ENCODE data around the gene ZSCAN9.

The ZSCAN9 gene

DNA sequence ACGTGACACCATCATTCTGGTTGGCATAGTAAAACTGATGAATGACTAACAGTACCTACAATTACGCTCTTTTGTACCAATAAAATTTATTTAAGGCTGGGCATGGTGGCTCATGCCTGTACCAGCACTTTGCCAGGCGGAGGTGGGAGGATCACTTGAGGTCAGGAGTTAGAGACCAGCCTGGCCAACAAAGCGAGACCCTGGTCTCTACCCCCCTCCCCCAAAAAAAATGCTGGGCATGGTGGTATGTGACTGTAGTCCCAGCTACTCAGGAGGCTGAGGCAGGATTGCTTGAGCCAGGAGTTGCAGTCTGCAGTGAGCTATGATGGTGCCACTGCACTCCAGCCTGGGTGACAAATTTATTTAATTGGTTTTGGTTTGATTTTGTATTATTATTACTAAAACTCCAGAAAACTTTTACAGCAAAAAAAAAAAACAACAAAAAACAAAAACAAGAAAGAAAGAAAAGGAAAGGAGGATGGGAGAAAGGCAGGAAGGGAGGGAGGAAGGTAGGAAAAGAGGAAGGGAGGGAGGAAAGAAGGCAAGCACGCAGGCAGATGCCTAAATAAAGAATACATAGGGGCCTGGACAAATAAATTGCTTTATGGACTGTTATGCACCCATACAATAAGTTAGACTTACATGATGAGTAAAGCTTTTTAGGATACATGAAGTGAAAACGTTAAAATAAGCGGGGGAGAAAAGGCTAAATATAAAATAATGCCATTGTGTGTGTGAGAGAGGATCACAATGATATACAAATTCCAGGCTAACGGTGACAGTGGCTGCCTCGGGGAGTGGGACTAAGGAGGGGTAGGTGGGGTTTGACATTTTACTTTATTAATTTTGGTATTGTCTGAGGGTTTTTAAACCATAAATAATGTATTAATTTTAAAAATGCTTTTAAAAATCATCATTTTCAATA, 682 bp upstream of the ZSCAN9 start:
- DNase-seq = no peak

GRCh38 chr6:28226460-28226859, 1.4 kb downstream of the ZSCAN9 start:
- DNase-seq = no peak

DNA sequence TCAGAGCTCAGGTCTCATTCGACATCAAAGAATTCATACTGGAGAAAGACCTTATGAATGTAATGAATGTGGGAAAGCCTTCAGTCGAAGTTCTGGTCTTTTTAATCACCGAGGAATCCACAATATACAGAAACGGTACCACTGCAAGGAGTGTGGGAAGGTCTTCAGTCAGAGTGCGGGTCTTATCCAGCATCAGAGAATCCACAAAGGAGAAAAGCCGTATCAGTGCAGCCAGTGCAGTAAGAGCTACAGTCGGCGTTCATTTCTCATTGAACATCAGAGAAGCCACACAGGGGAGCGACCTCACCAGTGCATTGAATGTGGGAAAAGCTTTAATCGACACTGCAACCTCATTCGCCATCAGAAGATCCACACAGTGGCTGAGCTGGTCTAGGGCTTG, 7.7 kb downstream of the ZSCAN9 start:
- DNase-seq = no peak

DNA sequence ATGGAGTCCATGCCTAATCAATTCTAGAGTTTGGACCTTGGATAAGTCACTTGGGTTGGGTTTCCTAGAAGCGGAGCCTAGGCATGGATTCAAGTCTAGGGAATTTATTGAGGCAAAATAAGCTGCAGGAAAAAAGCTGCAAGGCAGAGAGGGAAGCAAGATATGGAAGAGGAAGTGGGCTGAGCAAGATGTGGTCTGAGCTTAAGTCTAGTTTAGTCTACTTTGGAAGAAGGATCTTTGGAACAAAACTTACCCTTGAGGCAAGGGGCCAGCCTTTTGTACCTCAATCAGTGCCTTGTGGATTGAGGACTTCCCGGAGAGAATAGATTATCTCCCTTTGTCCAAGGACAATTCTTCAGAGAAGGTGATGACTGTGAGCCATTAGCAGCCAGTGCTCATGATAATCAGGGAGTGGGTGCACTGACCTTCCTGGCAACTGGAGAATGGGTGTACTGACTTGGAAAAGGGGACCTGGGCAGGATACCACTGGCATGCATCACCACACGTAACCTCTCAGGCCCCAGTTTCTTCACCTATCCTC, 10.9 kb downstream of the ZSCAN9 start:
- no peak for DNase-seq

DNA sequence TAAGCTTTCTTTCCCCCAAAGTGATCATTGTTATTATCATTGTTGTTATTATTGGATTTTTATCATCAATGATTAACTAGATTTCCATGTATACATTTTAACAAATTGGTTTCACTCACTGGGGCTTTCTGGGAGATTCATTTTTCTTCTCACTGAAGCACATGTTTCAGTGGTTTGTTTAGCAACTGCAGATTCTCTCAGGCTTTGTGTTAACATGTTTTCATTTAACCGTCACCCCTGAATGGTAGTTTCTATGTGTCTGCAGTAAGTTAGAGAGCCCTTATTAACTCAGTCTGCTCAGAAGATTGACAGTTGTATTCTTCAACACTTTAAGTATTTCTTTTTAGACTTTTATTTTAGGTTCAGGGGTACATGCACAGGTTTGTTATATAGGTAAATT, 14.6 kb downstream of the ZSCAN9 start:
- no peak for DNase-seq

DNA sequence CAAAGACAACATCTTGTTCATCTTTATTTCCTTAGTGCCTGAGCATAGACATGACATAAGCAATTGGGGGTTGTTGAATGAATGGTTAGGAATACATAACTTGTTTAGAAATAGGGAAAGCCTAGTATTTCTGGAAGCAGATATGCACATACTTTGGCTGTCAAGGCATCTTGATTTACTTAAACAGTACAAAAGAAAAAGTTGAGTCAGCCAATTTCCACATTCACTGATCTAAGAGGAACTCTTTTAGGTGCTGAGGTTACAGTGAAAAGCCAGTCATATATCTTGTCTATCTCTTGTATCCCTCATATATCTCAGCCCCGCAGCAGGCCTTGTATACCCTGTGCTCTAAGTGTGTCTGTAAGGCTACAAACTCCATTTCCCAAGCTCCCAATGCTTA, 15.4 kb downstream of the ZSCAN9 start:
- DNase-seq = no peak

DNA sequence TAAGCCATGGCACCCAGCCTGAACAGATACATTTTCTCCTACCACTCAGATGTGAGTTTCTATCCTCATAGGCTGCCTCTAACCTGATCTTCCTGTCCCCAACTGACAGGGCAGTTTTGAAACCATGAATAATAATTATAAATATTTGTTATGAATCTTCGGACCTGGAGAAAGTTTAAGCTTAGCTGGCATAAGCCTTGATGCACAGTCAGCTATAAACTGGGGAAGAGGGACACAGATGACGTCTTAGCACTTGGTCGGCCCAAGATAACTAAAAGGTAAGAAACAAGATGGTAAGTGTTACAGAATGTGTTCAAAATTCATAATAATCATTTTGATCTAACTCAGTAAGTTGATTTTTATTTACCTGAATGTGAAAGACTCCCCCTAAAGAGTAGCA, 18.9 kb downstream of the ZSCAN9 start:
- DNase-seq = no peak

GRCh38 chr6:28245206-28245941, 20.3 kb downstream of the ZSCAN9 start:
- DNase-seq = no peak

GRCh38 chr6:28248916-28249315, 23.8 kb downstream of the ZSCAN9 start:
- no peak for DNase-seq

GRCh38 chr6:28250747-28251146, 25.7 kb downstream of the ZSCAN9 start:
- no peak for DNase-seq

GRCh38 chr6:28251661-28252008, 26.6 kb downstream of the ZSCAN9 start:
- DNase-seq = peak; percentile 27

DNA sequence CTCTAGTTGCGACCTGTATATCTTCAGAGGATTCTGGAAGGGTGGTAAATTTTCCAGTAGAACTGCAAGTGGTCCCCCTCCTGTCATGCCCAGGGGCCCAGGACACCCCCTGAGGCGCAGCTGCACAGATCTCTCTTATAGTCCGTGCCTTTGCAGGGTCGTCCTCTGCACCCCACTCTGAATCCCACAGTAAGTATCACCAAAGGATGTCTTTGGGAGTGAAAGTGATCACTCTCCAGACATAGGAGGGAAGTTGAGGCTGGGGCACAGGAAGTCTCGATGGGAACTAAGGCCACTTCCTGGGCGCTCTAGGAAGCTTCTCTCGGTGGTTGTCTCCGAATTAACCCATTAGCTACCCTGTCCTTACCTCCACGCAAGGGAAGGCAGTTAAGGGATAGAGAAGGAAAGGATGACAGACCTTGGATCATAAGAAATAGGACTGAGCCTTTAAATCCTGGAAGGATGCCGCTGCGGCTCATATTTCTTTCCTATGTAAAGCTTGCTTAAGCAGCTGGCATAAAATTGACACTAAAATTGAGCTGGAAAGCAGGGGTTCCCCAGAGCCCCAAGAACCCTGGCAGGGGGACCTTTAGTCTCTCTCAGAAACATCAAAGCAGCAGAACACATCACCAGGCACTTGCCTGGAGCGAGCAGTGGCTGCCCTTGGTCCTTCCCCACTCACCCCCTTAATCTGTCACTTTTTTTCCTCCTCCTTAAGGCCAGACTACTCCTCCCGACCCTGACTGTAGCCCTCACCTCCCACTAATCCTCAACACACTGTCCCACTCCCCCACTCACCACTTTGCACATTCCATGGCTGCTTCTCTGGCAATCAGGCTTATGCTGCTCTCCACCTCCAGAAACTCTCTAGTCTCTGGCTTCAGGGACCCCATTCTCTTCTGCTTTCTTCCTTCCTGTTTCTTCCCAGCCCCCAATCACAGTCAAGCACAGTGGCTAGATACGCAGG, 27.2 kb downstream of the ZSCAN9 start, which contains the start of gene ZKSCAN4:
ZKSCAN4 (minus strand) TSS at position 261 of the 967 bp plus-strand sequence. CDS start 289 bp downstream, outside the sequence.
- DNase-seq = peak; percentile 83

DNA sequence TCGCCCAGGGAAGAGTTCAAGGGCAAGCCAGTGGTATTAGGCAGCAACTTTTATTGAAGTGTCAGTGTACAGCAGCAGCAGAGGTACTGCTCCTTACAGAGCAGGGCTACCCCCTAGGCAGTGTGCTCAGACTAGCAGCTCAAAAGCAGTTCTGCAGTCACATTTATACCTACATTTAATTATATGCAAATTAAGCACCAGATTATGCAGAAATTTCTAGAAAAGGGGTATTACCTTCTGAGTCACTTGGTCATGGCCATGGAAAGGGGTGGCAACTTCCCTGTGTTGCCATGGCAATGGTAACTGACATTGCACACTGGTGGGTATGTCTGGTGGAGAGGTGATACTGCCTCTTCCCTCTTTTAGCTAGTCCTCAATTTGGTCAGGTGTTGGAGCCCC, 29.0 kb downstream of the ZSCAN9 start:
- DNase-seq = no peak

DNA sequence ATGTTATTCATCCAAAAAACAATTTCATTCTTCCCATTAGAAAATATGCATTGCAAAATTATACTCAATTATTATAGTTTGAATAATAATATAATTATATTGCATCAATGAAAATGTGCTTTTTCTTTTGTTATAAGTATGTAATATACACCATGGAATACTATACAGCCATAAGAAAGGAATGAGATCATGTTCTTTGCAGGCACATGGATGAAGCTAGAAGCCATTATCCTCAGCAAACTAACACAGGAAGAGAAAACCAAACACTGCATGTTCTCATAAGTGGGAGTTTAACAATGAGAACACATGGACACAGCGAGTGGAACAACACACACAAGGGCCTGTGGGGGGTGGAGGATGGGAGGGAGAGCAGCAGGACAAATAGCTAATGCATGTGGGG, 32.0 kb downstream of the ZSCAN9 start:
- no peak for DNase-seq

DNA sequence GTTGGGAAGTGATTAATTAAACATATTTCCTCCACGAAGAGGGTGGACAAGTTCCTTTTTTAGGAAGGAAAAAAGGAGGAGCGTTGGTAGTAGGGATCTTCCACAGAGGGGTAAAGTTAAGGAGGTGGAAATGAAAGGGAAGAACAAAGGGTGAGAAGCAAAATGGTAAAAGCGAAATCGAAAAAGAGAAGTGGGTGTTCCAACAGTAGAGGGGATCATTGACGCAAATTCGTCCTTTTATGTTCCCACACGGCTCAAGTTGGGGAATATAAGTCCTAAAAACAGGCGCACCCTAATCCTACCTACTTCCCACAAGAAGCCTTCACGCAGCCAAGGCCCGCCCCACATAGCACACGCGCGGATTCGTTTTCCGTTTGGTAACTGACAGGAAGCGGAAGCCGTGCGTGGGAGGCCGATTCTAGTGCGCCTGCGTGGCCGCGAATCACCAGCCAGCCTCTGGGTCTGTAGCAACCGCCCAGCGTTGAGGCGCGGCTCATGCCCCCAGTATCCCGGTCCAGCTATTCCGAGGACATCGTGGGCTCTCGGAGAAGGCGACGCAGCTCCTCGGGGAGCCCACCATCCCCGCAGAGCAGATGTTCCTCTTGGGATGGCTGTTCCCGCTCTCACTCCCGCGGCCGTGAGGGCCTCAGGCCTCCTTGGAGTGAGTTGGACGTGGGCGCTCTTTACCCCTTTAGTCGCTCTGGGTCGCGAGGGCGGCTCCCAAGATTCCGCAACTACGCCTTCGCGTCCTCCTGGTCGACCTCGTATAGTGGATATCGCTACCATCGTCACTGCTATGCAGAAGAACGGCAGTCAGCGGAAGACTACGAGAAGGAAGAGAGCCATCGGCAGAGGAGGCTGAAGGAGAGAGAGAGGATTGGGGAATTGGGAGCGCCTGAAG, 34.1 kb downstream of the ZSCAN9 start, which contains the start of gene NKAPL:
NKAPL (plus strand) TSS at position 421 of the 901 bp plus-strand sequence; CDS start at position 496, 75 bp downstream.
- peak; percentile 50 for DNase-seq

GRCh38 chr6:28263922-28264321, 38.8 kb downstream of the ZSCAN9 start:
- no peak for DNase-seq

DNA sequence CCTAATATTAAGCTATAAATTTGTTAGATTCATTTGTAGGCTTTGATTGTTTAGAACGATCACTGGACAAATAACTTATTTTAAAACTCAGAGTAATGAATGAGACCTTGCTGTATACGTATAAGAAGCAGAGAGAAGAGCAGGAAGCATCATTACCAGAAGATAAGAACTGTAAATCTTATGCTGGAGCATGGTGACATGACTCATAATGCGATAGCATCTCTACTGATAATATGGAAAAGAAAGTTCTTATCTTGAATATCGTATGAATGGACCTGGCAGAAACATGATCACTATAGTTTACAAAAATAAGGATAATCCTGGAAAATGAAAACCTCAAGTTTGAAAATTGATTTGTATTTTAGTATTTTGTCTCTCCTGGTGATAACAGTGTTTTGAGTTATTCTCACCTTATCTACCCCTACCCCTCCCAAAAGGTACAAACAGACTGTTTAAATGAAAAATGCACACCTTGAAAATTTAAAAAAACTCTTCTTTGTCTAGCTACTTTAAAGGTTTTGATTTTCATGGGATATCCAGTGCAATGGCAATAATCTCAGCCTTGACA, 39.8 kb downstream of the ZSCAN9 start:
- DNase-seq = no peak

DNA sequence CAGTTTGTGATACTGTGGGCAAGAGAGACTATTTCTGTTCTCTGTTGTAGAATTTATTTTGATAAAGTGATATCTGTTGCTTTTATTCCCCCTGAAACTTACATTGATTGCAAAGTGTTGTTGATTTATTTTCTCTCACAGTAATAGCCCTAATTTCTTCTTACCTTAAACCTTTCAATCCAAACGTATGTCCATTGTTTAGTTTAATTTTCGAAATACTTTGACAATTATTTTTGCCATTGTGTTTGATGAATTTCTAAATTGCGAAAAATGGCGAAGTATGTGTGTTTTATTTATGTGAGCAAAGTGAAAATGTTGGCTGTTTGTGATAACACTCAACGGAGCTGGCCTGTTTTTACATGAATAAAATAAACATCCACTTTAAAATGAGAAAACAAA, 41.5 kb downstream of the ZSCAN9 start:
- DNase-seq = no peak

GRCh38 chr6:28266962-28267694, 42.1 kb downstream of the ZSCAN9 start, which contains the start of gene ZSCAN26:
TSS of gene ZSCAN26 (plus strand) at chr6:28267143. CDS start at chr6:28271920, 4,777 bp downstream.
- DNase-seq = peak; percentile 87

DNA sequence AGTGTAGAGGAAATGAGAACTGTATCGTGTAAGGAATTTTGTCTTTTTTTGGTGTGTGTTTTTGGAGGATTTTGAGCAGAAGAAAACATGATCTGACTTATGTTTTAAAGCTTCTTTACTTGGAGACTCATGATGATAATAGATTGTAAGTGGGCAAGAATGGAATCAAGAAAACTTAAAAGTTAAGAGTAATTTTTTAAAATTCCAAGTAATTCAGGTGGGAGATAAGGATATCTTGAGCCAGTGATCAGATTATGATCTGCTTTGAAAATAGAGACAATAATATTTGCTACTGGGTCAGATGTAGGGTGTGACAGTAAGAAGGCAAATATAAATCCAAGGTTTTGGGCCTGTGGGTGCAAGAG, 42.6 kb downstream of the ZSCAN9 start:
- DNase-seq = no peak

Measured in activated gamma-delta T cell treated with Interleukin-2 at 50 U/mL for 16 hours (primary cell).